AG09309 (cell line): ENCODE data around the gene PLAGL2.

Experiments
- DNase-seq: peaks from one replicate; pipeline ENCODE4 v3.0.0-alpha.2; 2010; ENCODE audit warnings: low read depth
- H3K4me3 ChIP-seq: 2 replicates; pipeline ENCODE4 v1.5.1; 2011; ENCODE audit warnings: mild to moderate bottlenecking, low read depth, low read length, moderate library complexity; ENCODE audit not compliant: control insufficient read depth
- CTCF ChIP-seq: IDR thresholded peaks from 2 replicates; pipeline ENCODE4 v1.5.1; 2011; ENCODE audit warnings: mild to moderate bottlenecking, low read depth, low read length, inconsistent platforms; ENCODE audit not compliant: insufficient read depth, control insufficient read depth; ENCODE audit errors: missing control alignments

PLAGL2 gene

GRCh38 chr20:32158351-32158750 lies 49.2 kb downstream of the PLAGL2 start:
- TF ChIP-seq CTCF = no peak
- no peak overlapping the region for H3K4me3 ChIP-seq
- DNase-seq = no peak

- no peak for DNase-seq
- H3K4me3 ChIP-seq = no peak overlapping the region
- TF ChIP-seq CTCF = no peak
Observed at GRCh38 chr20:32157611-32158010, 49.9 kb downstream of the PLAGL2 start.

- peak; percentile 35 for DNase-seq
- TF ChIP-seq CTCF = no peak
- no peak overlapping the region for H3K4me3 ChIP-seq
Observed at GRCh38 chr20:32155017-32155981, 52.2 kb downstream of the PLAGL2 start.

- no peak for TF ChIP-seq CTCF
- DNase-seq = no peak
- H3K4me3 ChIP-seq = no peak overlapping the region
Observed at GRCh38 chr20:32153771-32154170, 53.8 kb downstream of the PLAGL2 start.

GRCh38 chr20:32153156-32153665 lies 54.3 kb downstream of the PLAGL2 start:
- DNase-seq = no peak
- no peak overlapping the region for H3K4me3 ChIP-seq
- TF ChIP-seq CTCF = no peak

- TF ChIP-seq CTCF = no peak
- H3K4me3 ChIP-seq = no peak overlapping the region
- DNase-seq = no peak
Observed at GRCh38 chr20:32152421-32153155, 55.0 kb downstream of the PLAGL2 start.
